Measurements from ENCODE around the gene TUBB8.
"Not testable (repeated sequence)": the region's sequence is repeated elsewhere in the genome, so short reads cannot be mapped to it uniquely, and the experiment has no call there.

Gene TUBB8

GRCh38 chr10:13315-13635 is 35.8 kb downstream of the TUBB8 start:
- not testable (repeated sequence) for DNase-seq

- DNase-seq: not testable (repeated sequence)
Observed at GRCh38 chr10:12444-13314, 36.4 kb downstream of the TUBB8 start.

- DNase-seq: not testable (repeated sequence)
Observed at GRCh38 chr10:11260-11659, 37.8 kb downstream of the TUBB8 start.

GRCh38 chr10:10261-10971 is 38.7 kb downstream of the TUBB8 start:
- DNase-seq: not testable (repeated sequence)
